GM19351 (cell line): Measurements from ENCODE around the gene CCDC7.
A peak's percentile ranks its signal among the peaks of the same experiment; 100 is the strongest.
"Not testable (repeated sequence)": the region's sequence is repeated elsewhere in the genome, so short reads cannot be mapped to it uniquely, and the experiment has no call there.

ENCODE experiments used
- ATAC-seq: cut with Tn5 transposase; IDR thresholded peaks from one replicate; pipeline ENCODE4 v1.9.1; 2021; ENCODE audit warnings: mild to moderate bottlenecking, moderate library complexity; ENCODE audit not compliant: unreplicated experiment

The CCDC7 gene

GRCh38 chr10:32446536-32447406 lies 831 bp downstream of the CCDC7 start:
- ATAC-seq: peak; percentile 7

- ATAC-seq: no peak
Observed at GRCh38 chr10:32454148-32454547, 8.2 kb downstream of the CCDC7 start.

- ATAC-seq: no peak
Observed at GRCh38 chr10:32459051-32459698, 13.2 kb downstream of the CCDC7 start.

GRCh38 chr10:32461203-32461602 lies 15.3 kb downstream of the CCDC7 start:
- peak; percentile 58 for ATAC-seq

- no peak for ATAC-seq
Observed at GRCh38 chr10:32471232-32471631, 25.3 kb downstream of the CCDC7 start.

GRCh38 chr10:32477499-32477898 lies 31.6 kb downstream of the CCDC7 start:
- no peak for ATAC-seq

GRCh38 chr10:32481606-32482005 lies 35.7 kb downstream of the CCDC7 start:
- ATAC-seq: no peak

- ATAC-seq: not testable (repeated sequence)
Observed at GRCh38 chr10:32483019-32483502, 37.1 kb downstream of the CCDC7 start.

- not testable (repeated sequence) for ATAC-seq
Observed at GRCh38 chr10:32488038-32488437, 42.1 kb downstream of the CCDC7 start.

- no peak for ATAC-seq
Observed at GRCh38 chr10:32489158-32489557, 43.2 kb downstream of the CCDC7 start.

GRCh38 chr10:32489901-32490300 lies 44.0 kb downstream of the CCDC7 start:
- no peak for ATAC-seq

GRCh38 chr10:32494562-32494961 lies 48.6 kb downstream of the CCDC7 start:
- not testable (repeated sequence) for ATAC-seq

- not testable (repeated sequence) for ATAC-seq
Observed at GRCh38 chr10:32500136-32500535, 54.2 kb downstream of the CCDC7 start.

- ATAC-seq: no peak
Observed at GRCh38 chr10:32501906-32502305, 56.0 kb downstream of the CCDC7 start.

GRCh38 chr10:32505762-32506420 lies 60.0 kb downstream of the CCDC7 start:
- ATAC-seq: not testable (repeated sequence)

- ATAC-seq: no peak
Observed at GRCh38 chr10:32511599-32511998, 65.7 kb downstream of the CCDC7 start.

GRCh38 chr10:32516567-32517495 lies 70.9 kb downstream of the CCDC7 start:
- ATAC-seq: no peak

- no peak for ATAC-seq
Observed at GRCh38 chr10:32530231-32530630, 84.3 kb downstream of the CCDC7 start.

GRCh38 chr10:32538256-32538655 lies 92.3 kb downstream of the CCDC7 start:
- ATAC-seq: no peak

GRCh38 chr10:32540691-32541470 lies 94.9 kb downstream of the CCDC7 start:
- no peak for ATAC-seq
